HG02610 (cell line): ENCODE measurements around the gene RASGEF1C.

ENCODE experiments used
- ATAC-seq: cut with Tn5 transposase; IDR thresholded peaks from one replicate; pipeline ENCODE4 v1.9.1; 2021; ENCODE audit warnings: mild to moderate bottlenecking, moderate library complexity; ENCODE audit not compliant: unreplicated experiment

The RASGEF1C gene

DNA sequence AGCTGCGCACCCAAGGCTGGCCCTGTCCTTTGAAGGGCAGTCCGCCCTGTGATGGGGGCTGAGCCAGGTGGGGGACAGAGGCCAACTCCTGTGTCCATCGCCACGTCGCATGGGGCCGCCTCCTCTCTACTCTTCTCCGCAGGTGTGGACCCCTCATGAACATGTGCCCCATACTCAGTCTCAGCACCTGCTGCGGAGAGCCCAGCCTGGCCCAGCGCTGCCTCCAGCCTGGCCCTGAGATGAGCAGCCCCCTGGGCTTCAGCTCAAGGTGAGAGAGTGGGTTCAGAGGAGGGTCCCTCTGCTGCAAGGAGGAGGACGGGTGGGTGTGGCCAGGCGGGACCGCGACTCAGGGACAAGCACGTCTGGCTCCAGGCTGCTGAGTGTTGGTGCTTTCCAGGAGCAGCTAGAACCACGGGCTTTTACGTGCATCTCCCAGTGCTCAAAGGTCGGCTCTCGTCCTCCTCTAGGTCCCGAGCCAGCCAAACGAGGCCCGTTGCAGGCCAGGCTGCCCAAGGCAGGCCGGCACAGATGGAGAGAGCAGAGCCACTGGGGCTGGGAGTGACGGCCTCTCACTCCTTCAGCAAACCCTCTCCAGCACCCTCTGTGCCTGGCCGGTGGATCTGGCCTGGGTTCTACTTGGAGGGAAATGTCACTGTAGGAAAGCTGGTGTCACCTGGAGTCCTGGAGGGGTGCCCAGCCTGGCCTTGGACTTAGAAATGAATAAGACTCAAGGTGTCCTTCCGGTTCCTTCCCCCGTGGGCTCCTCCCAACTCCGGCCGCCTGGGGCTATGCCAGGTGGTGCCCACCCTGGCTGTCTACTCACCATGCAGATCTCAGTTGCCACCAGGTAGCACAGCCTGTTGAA is 88.5 kb downstream of the RASGEF1C start:
- no peak for ATAC-seq

GRCh38 chr5:180119903-180120236 is 89.1 kb downstream of the RASGEF1C start:
- ATAC-seq: no peak

DNA sequence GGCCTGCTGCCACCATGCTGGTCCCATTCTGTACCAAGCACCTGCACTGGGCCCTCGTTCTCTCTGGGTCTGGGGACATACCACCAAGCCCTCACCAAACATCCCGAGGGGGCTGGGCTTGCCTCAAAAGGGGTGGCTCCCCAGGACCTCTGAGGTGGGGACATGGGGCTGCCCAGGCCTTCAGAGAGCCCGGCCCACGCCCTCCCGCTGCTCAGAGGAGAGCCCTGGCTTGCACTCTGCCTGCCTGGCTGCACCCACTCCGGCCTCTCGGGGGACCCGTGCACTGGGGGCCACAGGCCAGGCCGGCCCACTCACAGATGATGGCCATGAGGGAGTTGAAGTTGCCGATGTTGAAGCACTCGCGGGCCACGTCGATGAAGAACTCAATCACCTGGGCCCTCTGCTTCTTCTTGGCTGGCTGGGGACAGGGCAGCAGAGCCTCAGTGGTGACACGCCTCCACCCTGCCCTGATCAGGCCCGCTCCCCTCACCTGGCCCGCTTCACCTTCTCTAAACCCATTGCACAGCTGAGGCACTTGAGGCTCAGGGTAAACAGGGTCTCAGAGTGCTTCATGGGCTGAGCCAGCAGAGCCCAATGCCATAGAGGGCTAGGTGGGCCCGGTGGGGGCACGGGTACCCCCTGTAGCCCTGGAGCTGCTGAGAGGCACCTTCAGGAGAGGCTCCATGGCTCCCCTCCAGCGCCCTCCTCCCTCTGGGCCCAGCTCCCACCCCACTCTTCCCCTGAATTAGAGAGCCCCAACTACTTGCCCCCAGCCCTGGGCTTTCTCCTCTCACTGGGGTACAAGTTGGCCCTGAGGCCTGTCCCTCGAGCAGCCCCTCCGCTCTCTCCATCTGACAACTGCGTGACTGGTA is 89.7 kb downstream of the RASGEF1C start:
- ATAC-seq: no peak

- no peak for ATAC-seq
These were observed 90.6 kb downstream of the RASGEF1C start for GRCh38 chr5:180118391-180118791.

- ATAC-seq: no peak
These were observed 91.8 kb downstream of the RASGEF1C start for GRCh38 chr5:180117000-180117725.

- ATAC-seq: no peak
These were observed 92.7 kb downstream of the RASGEF1C start for GRCh38 chr5:180116077-180116999.

GRCh38 chr5:180115326-180116076 is 93.5 kb downstream of the RASGEF1C start:
- no peak for ATAC-seq

- ATAC-seq: no peak
These were observed 94.6 kb downstream of the RASGEF1C start for GRCh38 chr5:180114304-180115003.

DNA sequence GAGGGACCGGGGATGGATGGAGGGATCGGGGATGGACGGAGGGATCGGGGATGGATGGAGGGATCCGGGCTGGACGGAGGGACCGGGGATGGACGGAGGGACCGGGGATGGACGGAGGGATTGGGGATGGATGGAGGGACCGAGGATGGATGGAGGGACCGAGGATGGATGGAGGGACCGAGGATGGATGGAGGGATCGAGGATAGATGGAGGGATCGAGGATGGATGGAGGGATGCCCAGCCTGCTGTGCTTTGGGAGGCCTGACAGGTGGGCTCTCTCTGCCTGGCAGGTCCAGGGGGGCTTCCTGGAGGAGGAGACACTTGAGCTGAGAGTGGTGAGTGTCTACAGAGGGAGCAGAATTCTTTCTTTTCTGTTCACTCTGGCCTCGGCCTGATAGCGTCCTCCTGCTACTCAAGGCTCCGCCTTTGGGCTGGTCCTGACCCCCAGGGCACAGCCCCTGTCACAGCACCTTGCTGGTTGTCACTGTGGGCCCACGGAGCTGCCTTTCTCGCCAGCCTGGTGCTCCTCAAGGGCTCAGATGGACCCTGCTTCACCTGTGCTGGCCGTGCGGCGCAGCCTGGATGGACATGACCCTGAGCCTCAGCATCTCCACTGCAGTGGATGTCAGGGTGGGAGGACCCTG is 95.2 kb downstream of the RASGEF1C start:
- no peak for ATAC-seq

DNA sequence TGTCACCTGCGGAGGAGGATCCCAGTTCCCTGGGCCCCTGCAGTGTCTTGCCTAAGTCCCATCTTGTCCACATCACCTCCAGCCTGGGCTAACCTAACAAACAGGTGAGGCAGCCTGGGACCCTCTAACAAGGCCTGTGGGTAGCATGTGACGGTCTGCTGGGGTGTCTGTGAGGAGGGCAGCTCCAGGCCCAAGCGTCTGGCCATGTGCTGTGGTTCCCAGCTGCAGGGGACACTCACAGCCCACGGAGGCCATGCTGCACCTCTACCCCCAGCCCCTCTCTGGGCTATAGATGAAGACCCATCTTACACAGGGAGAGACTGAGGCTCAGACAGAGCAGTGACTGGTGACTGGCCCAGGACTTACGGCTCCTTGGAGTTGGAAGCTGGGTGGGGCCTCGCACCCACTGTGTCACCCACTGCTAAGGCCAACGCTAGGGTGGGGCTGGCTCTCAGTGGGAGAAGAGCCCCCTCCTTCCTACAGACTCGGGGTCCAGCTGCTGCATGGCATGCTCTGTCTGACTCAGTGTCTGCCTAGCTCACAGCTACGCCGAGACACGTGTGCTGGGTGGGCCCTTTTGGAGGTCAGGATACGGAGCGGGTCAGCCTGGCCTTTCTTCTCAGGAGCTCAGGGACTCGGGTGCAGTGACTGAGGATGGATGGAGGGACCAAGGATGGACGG is 96.7 kb downstream of the RASGEF1C start:
- no peak for ATAC-seq

DNA sequence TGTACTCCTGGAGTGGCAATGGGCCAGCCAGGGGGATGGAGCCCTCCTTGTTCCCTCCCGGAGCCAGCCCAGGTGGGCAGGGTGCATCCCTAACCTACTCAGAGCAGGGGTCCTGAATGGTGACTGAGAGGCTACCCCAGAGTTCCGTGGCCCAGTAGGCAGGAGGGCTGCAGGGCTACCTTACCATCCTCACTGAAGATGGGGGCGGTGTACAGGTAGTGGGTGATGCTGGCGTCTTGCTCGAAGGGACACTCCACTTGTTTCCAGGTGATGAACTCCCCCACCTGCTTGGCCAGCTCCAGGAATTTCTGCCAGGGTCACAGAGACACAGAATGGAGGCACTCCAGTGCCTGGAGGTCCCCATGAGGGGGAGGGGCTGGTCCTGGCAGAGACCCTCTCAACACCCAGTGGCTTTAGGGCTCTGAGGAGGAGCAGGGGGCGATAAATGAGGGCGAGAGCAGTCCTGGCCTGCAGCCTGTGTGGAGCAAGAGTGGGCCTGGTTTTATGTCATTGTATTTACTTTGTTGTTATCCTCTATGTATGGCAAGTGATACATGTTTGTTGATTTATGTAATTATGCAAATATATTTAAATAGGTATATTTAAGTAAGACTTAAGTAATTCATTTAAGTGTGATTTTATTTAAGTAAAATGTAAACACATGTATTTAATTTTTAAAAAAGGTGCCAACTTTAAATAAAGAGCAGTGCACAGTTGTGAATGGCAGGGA is 97.6 kb downstream of the RASGEF1C start:
- no peak for ATAC-seq

- ATAC-seq: no peak
These were observed 99.1 kb downstream of the RASGEF1C start for GRCh38 chr5:180109920-180110319.

- no peak for ATAC-seq
These were observed 102.0 kb downstream of the RASGEF1C start for GRCh38 chr5:180107005-180107404.

DNA sequence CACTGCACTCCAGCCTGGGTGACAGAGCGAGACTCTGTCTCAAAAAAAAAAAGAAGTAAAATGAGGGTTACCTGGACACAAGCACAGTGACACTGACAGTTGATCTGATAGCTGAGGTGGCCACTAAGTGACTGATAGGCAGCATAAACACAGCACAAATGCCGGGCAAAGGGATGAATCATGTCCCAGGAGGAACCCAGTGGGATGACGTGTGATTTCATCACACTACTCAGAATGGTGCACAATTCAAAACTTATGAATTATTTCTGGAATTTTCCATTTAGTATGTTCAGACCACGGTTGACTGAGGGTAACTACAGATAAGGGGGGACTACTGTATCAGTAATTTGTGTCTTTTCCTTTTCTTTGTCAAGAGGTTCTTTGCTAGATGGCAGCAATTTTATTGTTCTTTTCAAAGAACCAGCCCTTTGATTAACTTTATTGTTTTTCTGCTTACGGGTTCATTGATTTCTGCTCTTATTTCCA is 103.1 kb downstream of the RASGEF1C start:
- ATAC-seq: no peak

- ATAC-seq: no peak
These were observed 104.9 kb downstream of the RASGEF1C start for GRCh38 chr5:180104168-180104530.

- ATAC-seq: no peak
These were observed 105.4 kb downstream of the RASGEF1C start for GRCh38 chr5:180103487-180104167.

- ATAC-seq: no peak
These were observed 106.4 kb downstream of the RASGEF1C start for GRCh38 chr5:180102636-180103035.
